ENCODE data around the gene RHBDD1.

DNA sequence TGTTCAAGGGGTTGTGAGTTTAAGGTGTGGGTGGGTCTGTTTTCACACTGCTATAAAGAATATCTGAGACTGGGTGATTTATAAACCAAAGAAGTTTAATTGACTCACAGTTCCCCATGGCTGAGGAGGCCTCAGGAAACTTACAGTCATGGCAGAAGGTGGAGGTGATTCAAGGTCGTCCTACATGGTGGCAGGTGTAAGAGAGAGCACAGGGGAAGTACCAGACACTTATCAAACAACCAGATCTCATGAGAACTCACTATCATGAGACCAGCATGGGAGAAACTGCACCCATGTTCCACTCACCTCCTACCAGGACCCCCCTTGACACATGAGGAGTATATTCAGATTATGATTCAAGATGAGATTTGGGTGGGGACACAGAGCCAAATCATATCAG is 38.0 kb downstream of the RHBDD1 start:
- no peak for TF ChIP-seq POLR2A (IDR thresholded peaks at IDR 0.05)
- TF ChIP-seq CTCF (IDR thresholded peaks at IDR 0.05) = no peak
